HPDE6-E6E7 (cell line): Measurements from ENCODE around the gene C10orf71.

Source experiments
- DNase-seq: peaks from one replicate; pipeline ENCODE4 v3.0.0; 2011; ENCODE audit warnings: missing footprints; ENCODE audit errors: extremely low spot score

C10orf71 gene

DNA sequence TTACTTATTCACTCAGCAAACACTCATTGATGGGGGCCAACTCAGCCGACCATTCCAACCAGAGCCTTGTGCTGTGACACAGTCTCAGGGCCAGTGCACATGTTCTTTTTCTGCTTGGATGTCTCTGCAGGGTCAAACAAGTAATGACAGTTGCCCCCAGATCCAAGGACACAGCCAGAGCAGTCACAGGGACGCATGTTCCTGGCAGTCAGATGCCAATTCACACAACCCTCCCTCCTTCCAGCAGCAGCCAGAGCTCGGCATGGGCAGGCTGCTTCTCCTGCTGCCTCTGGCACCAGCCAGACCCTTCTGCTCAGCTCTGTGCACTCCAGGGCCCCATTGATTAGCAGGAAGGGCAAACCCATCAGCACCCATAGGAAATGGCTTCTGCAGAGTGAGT, 76.6 kb downstream of the C10orf71 start:
- DNase-seq = no peak
